Peyer's patch (tissue), 4 donors: Measurements from ENCODE around the gene FBXO40. TPM values are rescaled to one million over a fixed set of nuclear protein-coding genes. Genes with fewer than 3 reads are reported as not detected.

Experiments used
- DNase-seq, 3 donors: peaks; one replicate each; pipeline ENCODE4 v3.0.0-alpha.2; 2017 to 2019
- H3K27ac ChIP-seq, 4 donors: fragments of 200-600 bp; sonication (generic); one replicate each; pipeline ENCODE4 v1.5.1; 2016 to 2019
- H3K27me3 ChIP-seq, 2 donors: fragments of 200-600 bp; sonication (generic); one replicate each; pipeline ENCODE4 v1.5.1; 2019
- H3K36me3 ChIP-seq, 3 donors: fragments of 200-600 bp; sonication (generic); one replicate each; pipeline ENCODE4 v1.5.1; 2016 to 2019
- H3K4me1 ChIP-seq, 4 donors: fragments of 200-600 bp; sonication (generic); one replicate each; pipeline ENCODE4 v1.5.1; 2016 to 2019
- H3K4me3 ChIP-seq, 4 donors: fragments of 200-600 bp; sonication (generic); 1 replicate in 3 of 4; 2 replicates in 1 of 4; pipeline ENCODE4 v1.5.1; 2016 to 2019; ENCODE audit warnings: mild to moderate bottlenecking in 1 of 4
- H3K9me3 ChIP-seq, 4 donors: fragments of 200-600 bp; sonication (generic); one replicate each; pipeline ENCODE4 v1.5.1; 2016 to 2019; ENCODE audit warnings: mild to moderate bottlenecking in 1 of 4
- CTCF ChIP-seq, 6 experiments: fragments of 450-650 bp in 4 of 6; fragments of 200-600 bp in 2 of 6; sonication (generic) in 1 of 6; IDR thresholded peaks; one replicate each; pipeline ENCODE4 v1.5.1; 2017 to 2019; ENCODE audit warnings: antibody characterized with exemption in 6 of 6, mild to moderate bottlenecking in 3 of 6, moderate library complexity in 1 of 6
- POLR2A ChIP-seq, 2 donors: fragments of 450-650 bp; IDR thresholded peaks; one replicate each; pipeline ENCODE4 v1.5.1; 2017; ENCODE audit warnings: antibody characterized with exemption in 2 of 2, mild to moderate bottlenecking in 2 of 2, moderate library complexity in 2 of 2
- total RNA-seq, 4 donors: library from RNA; depleted of rRNA; stranded (reverse); fragments of >200 nt; gene quantifications; one replicate each; pipeline ENCODE4 v1.1.0, GENCODE V29; 2016

The FBXO40 gene
- total RNA-seq, 4 donors from 2014 or later, result not detected

- Histone ChIP-seq H3K27me3 (no peaks in the 10 kb centered on the region), H3K27ac (no peak overlapping the region), H3K4me3 (no peak overlapping the region), H3K36me3 (no peaks in the 10 kb centered on the region), H3K9me3 (no peaks in the 10 kb centered on the region), H3K4me1 (no peaks in the 10 kb centered on the region)
- no peak for TF ChIP-seq POLR2A (IDR thresholded peaks at IDR 0.05)
- TF ChIP-seq CTCF (IDR thresholded peaks at IDR 0.05), result no peak
- DNase-seq, result no peak
Measured at GRCh38 chr3:121624147-121624899, 31.1 kb downstream of the FBXO40 start.

GRCh38 chr3:121626495-121626894, 33.3 kb downstream of the FBXO40 start:
- DNase-seq, result no peak
- H3K9me3 ChIP-seq, result no peaks in the 10 kb centered on the region
- H3K4me3 ChIP-seq, result no peak overlapping the region
- no peaks in the 10 kb centered on the region for H3K36me3 ChIP-seq
- H3K4me1 ChIP-seq, result no peaks in the 10 kb centered on the region
- H3K27me3 ChIP-seq, result no peaks in the 10 kb centered on the region
- TF ChIP-seq CTCF (IDR thresholded peaks at IDR 0.05), result no peak
- TF ChIP-seq POLR2A (IDR thresholded peaks at IDR 0.05), result no peak
- H3K27ac ChIP-seq, result no peak overlapping the region

DNA sequence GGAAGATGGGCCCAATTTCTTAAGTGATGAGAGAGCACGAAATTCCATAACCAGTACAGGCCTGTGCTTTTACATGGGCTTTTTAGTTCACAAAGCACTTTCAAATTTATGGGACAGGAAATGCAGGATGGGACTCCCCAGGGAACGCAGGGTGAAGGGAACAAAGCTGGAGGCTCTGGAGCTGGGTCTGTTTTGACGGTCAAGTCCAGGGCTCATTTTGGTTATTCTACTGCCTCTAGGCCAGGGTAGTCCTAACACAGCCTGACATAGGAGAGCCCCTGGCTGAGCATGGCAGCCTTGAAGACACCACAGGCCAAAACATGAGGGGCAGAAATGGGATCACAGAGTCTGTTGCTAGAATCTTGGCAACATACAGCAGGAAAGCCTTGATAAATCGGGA, 34.0 kb downstream of the FBXO40 start:
- no peaks in the 10 kb centered on the region for H3K36me3 ChIP-seq
- H3K27ac ChIP-seq, result no peak overlapping the region
- no peaks in the 10 kb centered on the region for H3K27me3 ChIP-seq
- H3K9me3 ChIP-seq, result no peaks in the 10 kb centered on the region
- TF ChIP-seq POLR2A (IDR thresholded peaks at IDR 0.05) (no peak), CTCF (IDR thresholded peaks at IDR 0.05) (no peak)
- no peaks in the 10 kb centered on the region for H3K4me1 ChIP-seq
- H3K4me3 ChIP-seq, result no peak overlapping the region
- DNase-seq, result no peak

DNA sequence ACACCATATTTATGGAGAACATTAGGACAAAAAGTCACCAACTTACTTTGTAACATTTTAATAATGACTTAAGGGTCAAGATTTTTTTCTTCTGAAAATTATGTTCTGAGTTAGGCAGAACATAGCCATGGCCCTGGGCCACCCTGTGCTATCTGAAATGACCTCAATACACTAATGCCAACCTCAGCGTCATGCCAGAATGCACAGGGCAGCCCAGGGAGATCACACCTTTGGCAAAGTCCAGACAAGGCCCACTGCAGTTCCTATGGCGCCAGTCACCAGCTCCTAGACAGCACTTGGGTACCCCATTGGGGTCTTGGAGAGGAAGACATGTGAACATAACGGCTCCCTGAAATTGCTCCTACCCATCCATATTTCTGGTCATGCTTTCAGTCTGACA, 34.4 kb downstream of the FBXO40 start:
- H3K4me3 ChIP-seq, result no peak overlapping the region
- no peaks in the 10 kb centered on the region for H3K9me3 ChIP-seq
- H3K36me3 ChIP-seq, result peaks cover 0 to 1% (median 0%) of the 10 kb centered on the region in 3 donors
- H3K4me1 ChIP-seq, result no peaks in the 10 kb centered on the region
- H3K27me3 ChIP-seq, result no peaks in the 10 kb centered on the region
- H3K27ac ChIP-seq, result no peak overlapping the region
- TF ChIP-seq CTCF (IDR thresholded peaks at IDR 0.05) (no peak), POLR2A (IDR thresholded peaks at IDR 0.05) (no peak)
- DNase-seq, result no peak

GRCh38 chr3:121629601-121630000, 36.4 kb downstream of the FBXO40 start:
- no peak for TF ChIP-seq POLR2A (IDR thresholded peaks at IDR 0.05)
- TF ChIP-seq CTCF (IDR thresholded peaks at IDR 0.05), result no peak
- no peak overlapping the region for H3K4me3 ChIP-seq
- H3K4me1 ChIP-seq, result no peaks in the 10 kb centered on the region

More at GRCh38 chr3:121629601-121630000, 36.4 kb downstream of the FBXO40 start:
- Histone ChIP-seq H3K9me3 (no peaks in the 10 kb centered on the region), H3K36me3 (peaks cover 0 to 14% (median 0%) of the 10 kb centered on the region in 3 donors), H3K27ac (no peak overlapping the region), H3K27me3 (no peaks in the 10 kb centered on the region)
- no peak for DNase-seq
